ENCODE measurements around the gene ALS2CL. TPM values are rescaled to one million over a fixed set of nuclear protein-coding genes. Genes with fewer than 3 reads are reported as not detected.

ALS2CL gene
- total RNA-seq, 2 experiments from 2014 or later, result 4.0 to 4.3 TPM

DNA sequence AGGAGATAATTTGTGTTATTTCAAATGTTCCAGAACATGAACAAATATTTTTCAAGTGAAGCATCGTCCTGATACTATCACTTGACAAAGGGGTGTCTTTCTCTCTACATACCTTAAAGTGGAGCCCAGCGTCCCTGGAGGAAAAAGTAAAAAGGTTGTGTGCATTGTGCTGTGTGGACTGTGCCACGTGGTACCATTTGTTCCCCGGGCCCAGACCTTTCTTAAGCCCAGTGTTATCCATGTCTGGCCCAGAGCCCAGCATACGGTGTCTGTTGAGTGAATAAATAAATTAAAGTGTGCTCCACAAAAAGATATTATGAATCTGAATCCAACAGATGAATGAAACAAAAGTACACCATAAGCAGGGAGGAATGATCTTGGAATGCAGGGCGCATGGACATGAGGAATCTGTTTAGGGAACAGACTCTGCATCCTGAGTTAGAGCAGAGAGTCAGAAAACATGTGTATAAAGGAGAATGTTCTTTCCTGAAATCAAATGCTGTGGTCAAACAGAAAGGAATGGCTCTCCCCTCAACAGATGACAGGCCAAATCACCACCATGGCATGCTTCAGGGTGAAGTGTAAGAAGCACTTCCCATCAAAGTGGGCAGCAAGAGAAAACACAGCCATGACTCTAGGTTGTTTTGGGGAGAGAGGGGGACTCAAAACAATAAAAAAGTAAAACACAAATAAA is 32.3 kb upstream of the ALS2CL start:
- Mint-ChIP-seq H3K4me1 (ENCODE audit: low read depth) (peaks cover 3% of the 10 kb centered on the region), H3K9me3 (no peaks in the 10 kb centered on the region), H3K36me3 (no peaks in the 10 kb centered on the region), H3K27me3 (peaks cover 6% of the 10 kb centered on the region), H3K27ac (no peak overlapping the region), H3K4me3 (no peak overlapping the region)
- CTCF ChIA-PET, result no interaction called here
- no peak for DNase-seq
- intact Hi-C loops (cut with micrococcal nuclease), result no loop called here
- POLR2A ChIA-PET, result no interaction called here

- intact Hi-C loops (cut with micrococcal nuclease), result no loop called here
- no peak overlapping the region for H3K27ac Mint-ChIP-seq
Observed at GRCh38 chr3:46724424-46724823, 30.9 kb upstream of the ALS2CL start.

GRCh38 chr3:46722443-46722842 is 29.0 kb upstream of the ALS2CL start:
- H3K4me1 Mint-ChIP-seq (ENCODE audit: low read depth), result peaks cover 3% of the 10 kb centered on the region
- POLR2A ChIA-PET, result no interaction called here
- no peak overlapping the region for H3K4me3 Mint-ChIP-seq
- intact Hi-C loops (cut with micrococcal nuclease), result no loop called here
- CTCF ChIA-PET, result no interaction called here
- DNase-seq, result peak; percentile 5
- no peak overlapping the region for H3K27ac Mint-ChIP-seq
- no peaks in the 10 kb centered on the region for H3K9me3 Mint-ChIP-seq
- no peaks in the 10 kb centered on the region for H3K36me3 Mint-ChIP-seq
- peaks cover 5% of the 10 kb centered on the region for H3K27me3 Mint-ChIP-seq

More at GRCh38 chr3:46724424-46724823, 30.9 kb upstream of the ALS2CL start:
- peaks cover 3% of the 10 kb centered on the region for H3K4me1 Mint-ChIP-seq (ENCODE audit: low read depth)
- CTCF ChIA-PET, result no interaction called here
- POLR2A ChIA-PET, result no interaction called here
- DNase-seq, result peak; percentile 7
- peaks cover 6% of the 10 kb centered on the region for H3K27me3 Mint-ChIP-seq
- no peak overlapping the region for H3K4me3 Mint-ChIP-seq
- H3K9me3 Mint-ChIP-seq, result no peaks in the 10 kb centered on the region
- H3K36me3 Mint-ChIP-seq, result no peaks in the 10 kb centered on the region

GRCh38 chr3:46721009-46721408 is 27.5 kb upstream of the ALS2CL start:
- no peak overlapping the region for H3K4me3 Mint-ChIP-seq
- peaks cover 5% of the 10 kb centered on the region for H3K27me3 Mint-ChIP-seq
- ChIA-PET CTCF (interaction anchor here (1.0 kb wide), 1 partner anchor 26 kb away, joined by 3 read pairs; no protein-coding TSS in a partner anchor), POLR2A (no interaction called here)
- no peak for DNase-seq
- intact Hi-C loops (cut with micrococcal nuclease), result no loop called here
- peaks cover 3% of the 10 kb centered on the region for H3K4me1 Mint-ChIP-seq (ENCODE audit: low read depth)
- H3K36me3 Mint-ChIP-seq, result no peaks in the 10 kb centered on the region
- no peak overlapping the region for H3K27ac Mint-ChIP-seq
- H3K9me3 Mint-ChIP-seq, result no peaks in the 10 kb centered on the region

- Mint-ChIP-seq H3K4me3 (no peak overlapping the region), H3K27me3 (peaks cover 5% of the 10 kb centered on the region), H3K9me3 (no peaks in the 10 kb centered on the region), H3K4me1 (ENCODE audit: low read depth) (peaks cover 3% of the 10 kb centered on the region), H3K27ac (no peak overlapping the region), H3K36me3 (no peaks in the 10 kb centered on the region)
- intact Hi-C loops (cut with micrococcal nuclease), result no loop called here
- POLR2A ChIA-PET, result no interaction called here
- CTCF ChIA-PET, result interaction anchor here (0.5 to 1.2 kb wide), 3 partner anchors 24 to 168 kb away, joined by 3 read pairs; no protein-coding TSS in a partner anchor
- peak; percentile 5 for DNase-seq
Observed at GRCh38 chr3:46719735-46720271, 26.3 kb upstream of the ALS2CL start.

DNA sequence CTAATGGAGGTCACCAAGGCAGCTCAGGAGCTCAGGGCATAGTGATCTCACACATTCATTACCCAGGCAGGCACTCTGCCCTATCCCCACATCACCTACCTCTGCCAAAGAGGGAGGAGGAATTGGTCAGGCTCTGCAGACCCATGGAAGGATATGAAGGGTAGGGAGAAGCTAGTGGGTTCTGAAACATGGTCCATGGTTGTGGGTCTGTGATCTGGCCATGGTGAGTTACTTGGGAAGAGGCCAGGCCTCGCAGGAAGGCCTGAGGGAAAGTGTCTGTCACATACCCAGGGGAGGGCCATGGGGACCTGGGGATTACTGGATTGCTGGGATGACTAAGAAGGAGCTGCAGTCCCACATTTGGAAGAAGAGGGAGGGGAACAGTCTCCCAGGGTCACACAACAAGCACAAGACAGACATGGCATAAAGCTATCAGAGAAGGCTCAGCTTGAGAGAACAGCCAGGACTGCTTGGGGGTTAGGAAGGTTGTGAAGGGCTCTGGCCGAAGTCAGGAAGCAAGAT is 25.6 kb upstream of the ALS2CL start:
- intact Hi-C loops (cut with micrococcal nuclease), result no loop called here
- H3K9me3 Mint-ChIP-seq, result no peaks in the 10 kb centered on the region
- no peak overlapping the region for H3K27ac Mint-ChIP-seq
- H3K36me3 Mint-ChIP-seq, result no peaks in the 10 kb centered on the region
- H3K27me3 Mint-ChIP-seq, result peaks cover 5% of the 10 kb centered on the region
- ChIA-PET CTCF (interaction anchor here (0.5 to 1.2 kb wide), 2 partner anchors 23 to 169 kb away, joined by 3 read pairs; no protein-coding TSS in a partner anchor), POLR2A (no interaction called here)
- no peak overlapping the region for H3K4me3 Mint-ChIP-seq
- no peaks in the 10 kb centered on the region for H3K4me1 Mint-ChIP-seq (ENCODE audit: low read depth)
- peak; percentile 4 for DNase-seq

- peak; percentile 43 for DNase-seq
- Mint-ChIP-seq H3K4me3 (no peak within 1 kb of the TSS), H3K4me1 (ENCODE audit: low read depth) (no peaks in the 10 kb centered on the region), H3K9me3 (no peaks in the 10 kb centered on the region), H3K36me3 (no peaks in the 10 kb centered on the region), H3K27ac (no peak within 1 kb of the TSS), H3K27me3 (peaks cover 5% of the 10 kb centered on the region)
- POLR2A ChIA-PET, result no interaction called here
- CTCF ChIA-PET, result interaction anchor here (0.6 to 1.6 kb wide), 3 partner anchors 14 to 312 kb away, joined by 3 read pairs; no protein-coding TSS in a partner anchor
- intact Hi-C loops (cut with micrococcal nuclease), result no loop called here
Observed at GRCh38 chr3:46717447-46718231, 24.2 kb upstream of the ALS2CL start, which contains the start of gene PRSS50. PRSS50 (minus strand) TSS chr3:46717869; CDS start chr3:46717824, 45 bp downstream.

GRCh38 chr3:46716461-46717441 is 23.3 kb upstream of the ALS2CL start:
- Mint-ChIP-seq H3K27me3 (peaks cover 5% of the 10 kb centered on the region), H3K9me3 (no peaks in the 10 kb centered on the region), H3K27ac (no peak overlapping the region), H3K4me3 (no peak overlapping the region), H3K4me1 (ENCODE audit: low read depth) (no peaks in the 10 kb centered on the region), H3K36me3 (no peaks in the 10 kb centered on the region)
- CTCF ChIA-PET, result interaction anchor here (0.7 to 1.8 kb wide), 3 partner anchors 13 to 193 kb away, joined by 3 to 5 read pairs (median 3); no protein-coding TSS in a partner anchor
- DNase-seq, result peak; percentile 7
- intact Hi-C loops (cut with micrococcal nuclease), result no loop called here
- POLR2A ChIA-PET, result no interaction called here

DNA sequence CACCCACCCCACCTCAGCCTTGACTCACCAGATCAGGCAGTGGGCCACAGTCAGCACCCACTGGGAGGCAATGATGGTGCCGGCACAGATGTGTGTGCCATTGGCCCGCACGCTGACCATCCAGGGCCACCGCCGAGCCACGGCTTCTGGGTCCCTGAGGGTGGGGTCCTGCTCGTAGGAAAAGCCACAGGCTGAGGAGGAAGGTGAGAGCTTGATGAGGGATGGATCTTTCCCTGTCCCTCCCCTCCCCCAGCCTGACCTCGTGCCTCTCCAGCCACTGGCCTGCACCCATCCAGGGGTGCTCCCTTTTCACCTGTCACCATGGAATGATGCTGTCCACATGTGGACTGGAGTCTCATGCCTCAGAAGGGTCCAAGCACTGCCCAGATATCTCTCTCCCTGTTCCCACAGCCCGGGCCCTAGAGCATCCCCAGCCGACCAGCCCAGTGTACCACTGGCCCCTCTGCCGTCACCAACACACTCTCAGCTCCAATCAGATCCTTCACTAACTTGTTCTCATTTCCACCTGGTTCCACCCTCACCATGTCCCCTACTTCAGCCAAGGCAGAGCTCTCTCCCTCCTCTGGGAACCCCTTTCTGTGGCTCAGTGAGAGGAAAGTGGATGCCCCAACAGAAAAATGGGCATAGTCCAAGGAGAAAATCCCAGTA is 22.2 kb upstream of the ALS2CL start:
- peak; percentile 7 for DNase-seq
- no peak overlapping the region for H3K27ac Mint-ChIP-seq
- ChIA-PET CTCF (interaction anchor here (1.5 to 1.8 kb wide), 2 partner anchors 10 to 21 kb away, joined by 5 to 8 read pairs; no protein-coding TSS in a partner anchor), POLR2A (no interaction called here)
- H3K9me3 Mint-ChIP-seq, result no peaks in the 10 kb centered on the region
- no peaks in the 10 kb centered on the region for H3K4me1 Mint-ChIP-seq (ENCODE audit: low read depth)
- no peak overlapping the region for H3K4me3 Mint-ChIP-seq
- H3K36me3 Mint-ChIP-seq, result no peaks in the 10 kb centered on the region
- peaks cover 2% of the 10 kb centered on the region for H3K27me3 Mint-ChIP-seq
- intact Hi-C loops (cut with micrococcal nuclease), result no loop called here

DNA sequence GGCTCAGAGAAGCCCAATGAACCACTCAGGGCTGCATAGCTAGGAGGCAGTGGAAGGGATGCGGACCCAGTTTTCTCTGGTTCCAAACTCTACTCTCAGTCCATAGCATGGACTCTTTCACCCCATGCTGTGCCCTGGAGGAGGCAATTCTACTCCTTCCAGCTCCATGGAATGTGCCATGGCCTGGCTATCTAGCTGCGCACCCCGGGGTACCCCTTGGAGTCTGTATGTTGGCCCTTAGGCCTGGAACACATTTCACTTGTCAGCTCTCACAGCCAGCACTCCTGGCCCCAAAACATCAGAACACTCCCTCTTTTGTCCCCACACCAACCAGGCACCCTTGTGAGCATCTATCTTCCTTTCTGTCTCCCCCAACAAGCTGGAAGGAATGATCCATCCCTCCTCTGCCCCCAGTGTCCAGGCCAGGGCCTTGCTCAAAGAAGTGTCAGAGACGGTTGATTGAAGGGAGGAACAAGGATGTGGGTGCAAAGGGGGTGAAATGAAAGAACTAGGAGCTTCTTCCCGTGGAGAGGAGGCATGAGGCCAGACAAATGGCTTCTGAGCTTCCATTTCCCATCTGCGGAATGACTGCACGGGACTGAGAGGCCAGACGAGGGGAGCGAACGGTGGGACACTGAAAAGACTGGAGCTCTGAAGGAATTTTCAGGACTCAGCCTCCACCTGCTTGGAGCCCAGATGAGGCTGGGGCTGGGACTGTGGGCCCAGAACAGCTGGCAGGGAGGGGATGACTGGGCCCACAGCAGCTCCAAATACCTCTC is 21.4 kb upstream of the ALS2CL start:
- peaks cover 2% of the 10 kb centered on the region for H3K27me3 Mint-ChIP-seq
- CTCF ChIA-PET, result interaction anchor here (1.3 to 1.8 kb wide), 3 partner anchors 9 to 226 kb away, joined by 4 to 8 read pairs (median 5); no protein-coding TSS in a partner anchor
- no peak overlapping the region for H3K27ac Mint-ChIP-seq
- H3K4me1 Mint-ChIP-seq (ENCODE audit: low read depth), result no peaks in the 10 kb centered on the region
- no peaks in the 10 kb centered on the region for H3K9me3 Mint-ChIP-seq
- POLR2A ChIA-PET, result no interaction called here
- DNase-seq, result peak; percentile 4
- no peak overlapping the region for H3K4me3 Mint-ChIP-seq
- no peaks in the 10 kb centered on the region for H3K36me3 Mint-ChIP-seq
- intact Hi-C loops (cut with micrococcal nuclease), result no loop called here
